Testis (tissue), 2 donors: ENCODE data around the gene KIAA1671.

Source experiments
- CTCF ChIP-seq, 3 experiments: fragments of 450-650 bp in 2 of 3; fragments of 200-600 bp in 1 of 3; sonication (generic) in 1 of 3; IDR thresholded peaks; one replicate each; pipeline ENCODE4 v1.5.1; 2016 to 2019; ENCODE audit warnings: antibody characterized with exemption in 3 of 3, mild to moderate bottlenecking in 2 of 3, moderate library complexity in 1 of 3
- POLR2A ChIP-seq: fragments of 450-650 bp; IDR thresholded peaks from one replicate; pipeline ENCODE4 v1.6.1; 2017; ENCODE audit warnings: antibody characterized with exemption, mild to moderate bottlenecking, moderate library complexity

DNA sequence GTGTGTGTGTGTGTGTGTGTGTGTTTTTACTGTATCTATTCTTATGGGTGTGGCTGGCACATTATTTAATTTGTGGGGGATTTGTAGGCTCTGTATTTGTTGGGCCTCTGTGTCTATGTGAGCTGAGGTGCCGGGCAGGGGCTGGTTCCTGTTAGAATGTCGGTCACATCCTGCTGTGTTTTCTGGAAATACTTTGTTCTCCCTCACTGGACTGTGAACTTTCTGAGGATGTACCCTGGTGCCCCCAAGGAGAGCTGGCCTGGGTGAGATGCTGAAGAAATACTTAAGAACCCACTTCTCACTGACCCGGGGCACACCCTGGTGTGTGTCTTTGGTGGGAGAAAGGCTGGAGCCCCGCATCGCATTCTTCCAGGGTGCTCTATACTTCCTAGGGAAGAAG is 28.6 kb downstream of the KIAA1671 start:
- TF ChIP-seq POLR2A (no peak), CTCF (IDR thresholded peaks at IDR 0.05) (no peak)
